ACHN (cell line): ENCODE measurements around the gene IRAG1.

ENCODE experiments used
- DNase-seq: peaks from one replicate; pipeline ENCODE4 v3.0.0-alpha.2; 2015
- in situ Hi-C: cut with HindIII; loops from 2 replicates; pipeline ENCODE4 v1.10.0; 2017; ENCODE audit warnings: low sequenced_read_pairs, low pct_ligation_motif_present, low pct_unique_long_range_greater_than_20kb

IRAG1 gene

GRCh38 chr11:10653261-10653660, 40.3 kb downstream of the IRAG1 start:
- in situ Hi-C loops, result no loop called here
- DNase-seq, result no peak

GRCh38 chr11:10651656-10652361, 41.7 kb downstream of the IRAG1 start:
- DNase-seq, result no peak
- in situ Hi-C loops, result no loop called here

DNA sequence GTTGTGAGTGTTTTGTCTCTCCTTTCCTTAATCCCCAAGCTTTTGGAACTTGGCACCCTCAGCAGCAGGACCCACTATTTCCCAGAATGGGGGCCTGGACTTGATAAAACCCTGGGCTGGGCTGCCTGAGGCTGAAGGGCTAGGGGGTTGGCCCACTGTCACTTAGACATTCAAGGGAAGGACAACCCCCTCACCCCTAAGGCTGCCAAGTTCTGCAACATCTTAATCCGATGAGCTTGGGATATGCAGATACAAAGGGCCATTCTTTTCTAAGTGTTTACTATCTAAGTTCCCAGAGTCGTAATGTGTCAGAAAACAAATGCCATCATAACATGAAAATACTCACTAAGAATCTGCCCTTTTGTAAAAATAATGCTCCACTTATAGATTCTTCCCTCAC, 42.9 kb downstream of the IRAG1 start:
- in situ Hi-C loops, result no loop called here
- no peak for DNase-seq

- DNase-seq, result no peak
- in situ Hi-C loops, result no loop called here
Measured at GRCh38 chr11:10650166-10650565, 43.4 kb downstream of the IRAG1 start.

DNA sequence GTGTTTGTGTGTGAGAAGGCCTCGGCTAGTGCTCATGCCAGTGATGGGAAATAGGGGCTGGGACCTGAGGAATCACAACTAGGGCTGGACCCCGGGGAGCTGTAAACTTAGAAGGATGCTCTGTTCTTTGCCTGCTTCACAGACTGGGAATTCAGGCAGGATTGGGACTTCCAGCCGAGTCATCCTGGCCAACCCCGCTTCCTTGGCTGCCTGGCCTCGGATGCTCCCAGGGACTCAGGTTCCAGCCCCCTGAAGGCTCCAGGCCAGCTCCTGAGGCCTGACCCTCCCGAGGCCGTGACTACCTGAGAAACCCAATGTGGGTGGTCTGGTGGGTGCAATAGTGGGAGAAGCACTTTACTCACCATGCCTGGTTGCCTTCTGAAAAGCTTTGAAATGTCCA, 44.7 kb downstream of the IRAG1 start:
- in situ Hi-C loops, result no loop called here
- no peak for DNase-seq

DNA sequence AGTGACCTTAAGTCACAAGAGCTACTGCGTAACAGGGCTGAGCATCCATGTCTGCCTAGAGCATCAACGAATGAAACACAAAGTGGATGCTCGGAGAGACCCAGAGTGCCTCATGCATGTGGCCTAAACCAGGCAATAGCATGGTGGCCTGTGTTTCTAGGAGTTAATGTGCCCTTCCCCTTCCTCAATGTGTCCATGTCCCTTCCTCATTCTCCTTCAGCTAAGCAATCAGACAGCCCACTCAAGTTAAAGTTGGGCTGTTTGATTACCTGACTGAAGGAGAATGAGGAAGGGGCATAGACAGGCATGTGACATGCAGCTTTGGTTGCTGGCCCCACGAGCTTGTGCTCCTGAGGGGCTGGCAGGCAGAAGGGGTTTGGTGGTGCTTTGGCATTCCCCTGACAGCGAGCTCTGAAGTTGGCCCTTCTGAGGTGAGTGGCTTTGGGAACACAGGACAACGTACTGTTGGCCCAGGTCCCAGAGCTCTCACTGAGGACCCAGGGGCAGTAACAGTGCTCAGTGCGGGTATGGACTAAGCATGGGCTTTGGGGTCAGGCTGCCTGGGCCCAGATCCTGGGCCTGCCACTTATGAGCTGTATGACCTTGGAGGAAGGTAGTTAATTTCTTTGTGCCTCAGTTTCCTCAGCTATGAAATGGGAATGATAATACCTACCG, 46.7 kb downstream of the IRAG1 start:
- in situ Hi-C loops, result no loop called here
- DNase-seq, result no peak

GRCh38 chr11:10646005-10646404, 47.5 kb downstream of the IRAG1 start:
- in situ Hi-C loops, result no loop called here

DNA sequence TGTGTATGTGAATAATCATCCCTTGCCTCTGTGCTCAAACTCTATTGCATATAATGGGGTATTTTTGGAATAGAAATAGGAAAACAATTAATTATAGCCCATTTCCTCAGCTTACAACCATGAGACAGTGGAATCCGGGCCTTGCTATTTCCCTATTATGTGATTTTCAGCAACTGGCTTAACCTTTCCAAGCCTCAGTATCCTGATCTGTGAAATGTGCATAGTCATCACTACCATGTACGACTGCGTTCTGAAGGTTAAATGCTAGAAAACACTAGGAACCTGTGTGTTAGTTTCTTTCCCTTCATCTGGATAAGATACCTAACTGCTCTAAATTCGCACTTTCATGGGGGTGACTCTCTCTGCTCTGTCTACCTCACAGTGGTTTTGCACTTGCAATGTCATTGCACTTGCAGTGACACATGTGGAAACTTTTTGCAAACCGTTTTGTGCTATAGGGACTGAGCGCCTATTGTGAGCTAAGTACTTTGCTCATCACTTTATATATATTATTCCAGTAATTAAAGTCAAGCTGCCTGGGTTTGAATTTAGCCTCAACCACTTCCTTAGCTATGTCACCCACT, 48.3 kb downstream of the IRAG1 start:
- DNase-seq, result no peak
- in situ Hi-C loops, result no loop called here

More at GRCh38 chr11:10646005-10646404, 47.5 kb downstream of the IRAG1 start:
- no peak for DNase-seq
